SU-DHL-6 (cell line): ENCODE data around the gene NR2F6.

Experiments
- H2AFZ ChIP-seq: fragments of 200-600 bp; sonication (generic); 2 replicates; pipeline ENCODE4 v1.6.1; 2014; ENCODE audit warnings: low read depth, mild to moderate bottlenecking, moderate library complexity, mixed read lengths, antibody characterized with exemption, low read length; ENCODE audit not compliant: severe bottlenecking
- H3F3A ChIP-seq: fragments of 200-600 bp; shearing (Covaris generic); 2 replicates; pipeline ENCODE4 v1.6.0; 2016; ENCODE audit warnings: antibody characterized with exemption, mild to moderate bottlenecking; ENCODE audit not compliant: insufficient read depth
- H3K27ac ChIP-seq: fragments of 200-600 bp; sonication (generic); 2 replicates; pipeline ENCODE4 v1.5.1; 2016; ENCODE audit warnings: low read depth, mild to moderate bottlenecking, low read length, moderate library complexity, mixed read lengths
- H3K27me3 ChIP-seq: fragments of 200-600 bp; sonication (generic), shearing (Covaris generic); 2 replicates; pipeline ENCODE4 v1.6.0; 2014; ENCODE audit warnings: mild to moderate bottlenecking, low read length
- H3K36me3 ChIP-seq: fragments of 200-600 bp; sonication (generic); 2 replicates; pipeline ENCODE4 v1.6.1; 2014; ENCODE audit warnings: mild to moderate bottlenecking, low read length, mixed read lengths
- H3K4me2 ChIP-seq: fragments of 300-600, 200-600 bp; shearing (Covaris generic), sonication (generic); 2 replicates; pipeline ENCODE4 v1.6.0; 2014; ENCODE audit warnings: low read length, low read depth, mild to moderate bottlenecking; ENCODE audit not compliant: poor library complexity, severe bottlenecking
- H3K4me3 ChIP-seq: fragments of 200-600 bp; sonication (generic); 2 replicates; pipeline ENCODE4 v1.5.1; 2014; ENCODE audit warnings: antibody characterized with exemption, low read length, mild to moderate bottlenecking, mixed read lengths; ENCODE audit not compliant: insufficient read depth, poor library complexity, severe bottlenecking
- H3K79me2 ChIP-seq: fragments of 200-600 bp; sonication (generic); 2 replicates; pipeline ENCODE4 v1.6.1; 2014; ENCODE audit warnings: mild to moderate bottlenecking, low read length, moderate library complexity; ENCODE audit not compliant: insufficient read depth
- H3K9ac ChIP-seq: fragments of 200-600 bp; sonication (generic); 2 replicates; pipeline ENCODE4 v1.7.0; 2014; ENCODE audit warnings: mild to moderate bottlenecking, low read length
- H3K9me2 ChIP-seq: fragments of 200-600 bp; sonication (generic); replicated peaks from 2 replicates; pipeline ENCODE4 v1.6.1; 2014; ENCODE audit warnings: low read length; ENCODE audit not compliant: insufficient read depth
- H3K9me3 ChIP-seq: fragments of 200-600 bp; sonication (generic); 2 replicates; pipeline ENCODE4 v1.6.1; 2014; ENCODE audit warnings: low read length, mixed read lengths; ENCODE audit not compliant: insufficient read depth
- H4K20me1 ChIP-seq: fragments of 200-600 bp; sonication (generic); 2 replicates; pipeline ENCODE4 v1.6.1; 2014; ENCODE audit warnings: low read depth, mild to moderate bottlenecking, antibody characterized with exemption, low read length, moderate library complexity, mixed read lengths
- EZH2phosphoT487 ChIP-seq: fragments of 200-600 bp; sonication (generic), shearing (Covaris generic); conservative IDR thresholded peaks from 2 replicates; pipeline ENCODE4 v1.6.1; 2018; ENCODE audit warnings: mild to moderate bottlenecking, antibody characterized with exemption, low read length, moderate library complexity, mixed read lengths
- TF ChIP-seq, protein P1 (sequence below): fragments of 200-600 bp; sonication (generic); IDR thresholded peaks from one replicate; pipeline ENCODE4 v1.5.1; 2017; ENCODE audit warnings: antibody characterized with exemption, mild to moderate bottlenecking, low read length, moderate library complexity; ENCODE audit not compliant: insufficient read depth, poor library complexity, severe bottlenecking

Gene NR2F6

DNA sequence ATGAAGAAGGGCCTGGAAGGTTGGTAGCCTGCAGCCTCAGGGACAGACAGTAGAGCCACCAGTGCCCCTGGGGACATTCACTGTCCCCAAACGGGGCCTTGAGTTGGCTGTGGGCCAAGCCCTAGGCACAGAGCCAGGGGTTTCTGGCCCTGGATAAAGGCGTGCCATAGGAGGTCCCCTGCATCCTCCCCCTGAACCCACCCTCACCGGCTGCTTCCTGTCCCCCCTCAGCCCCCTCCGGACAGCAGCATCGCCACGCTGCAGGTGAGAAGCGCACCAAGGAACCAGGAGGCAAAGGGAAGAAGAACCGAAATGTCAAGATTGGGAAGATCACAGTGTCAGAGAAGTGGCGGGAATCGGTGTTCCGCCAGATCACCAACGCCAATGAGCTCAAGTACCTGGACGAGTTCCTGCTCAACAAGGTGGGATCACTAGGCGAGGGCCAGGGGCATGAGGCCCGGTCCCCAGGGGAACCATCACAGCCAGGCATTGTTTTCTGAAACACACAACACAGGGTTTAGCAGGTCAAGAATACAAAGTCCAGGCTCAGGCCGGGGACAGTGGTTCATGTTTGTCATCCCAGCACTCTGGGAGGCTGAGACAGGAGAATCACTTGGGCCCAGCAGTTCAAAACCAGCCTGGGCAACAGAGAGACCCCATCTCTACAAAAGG is 45.2 kb downstream of the NR2F6 start:
- no peaks in the 10 kb centered on the region for H3F3A ChIP-seq

DNA sequence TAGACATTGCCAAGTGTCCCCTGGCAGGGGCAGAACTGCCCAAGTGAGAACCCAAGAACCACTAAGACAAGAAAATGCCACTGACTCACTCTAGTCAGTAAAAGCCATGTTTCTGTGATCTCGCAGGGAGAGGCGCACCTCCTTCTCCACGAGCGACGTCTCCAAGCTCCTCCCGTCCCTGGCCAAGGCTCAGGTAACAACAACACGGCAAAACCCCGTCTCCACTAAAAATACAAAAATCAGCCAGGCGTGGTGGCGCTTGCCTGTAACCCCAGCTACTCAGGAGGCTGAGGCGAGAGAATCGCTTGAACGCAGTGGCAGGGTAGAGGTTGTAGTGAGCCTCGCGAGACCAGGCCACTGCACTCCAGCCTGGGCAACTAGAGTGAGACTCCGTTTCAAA is 48.1 kb downstream of the NR2F6 start:
- no peaks in the 10 kb centered on the region for H3K79me2 ChIP-seq
- no peaks in the 10 kb centered on the region for H3K9me3 ChIP-seq
- no peaks in the 10 kb centered on the region for H4K20me1 ChIP-seq
- H3F3A ChIP-seq, result no peaks in the 10 kb centered on the region
- no peak for TF ChIP-seq EZH2phosphoT487
- TF ChIP-seq, protein P1, sequence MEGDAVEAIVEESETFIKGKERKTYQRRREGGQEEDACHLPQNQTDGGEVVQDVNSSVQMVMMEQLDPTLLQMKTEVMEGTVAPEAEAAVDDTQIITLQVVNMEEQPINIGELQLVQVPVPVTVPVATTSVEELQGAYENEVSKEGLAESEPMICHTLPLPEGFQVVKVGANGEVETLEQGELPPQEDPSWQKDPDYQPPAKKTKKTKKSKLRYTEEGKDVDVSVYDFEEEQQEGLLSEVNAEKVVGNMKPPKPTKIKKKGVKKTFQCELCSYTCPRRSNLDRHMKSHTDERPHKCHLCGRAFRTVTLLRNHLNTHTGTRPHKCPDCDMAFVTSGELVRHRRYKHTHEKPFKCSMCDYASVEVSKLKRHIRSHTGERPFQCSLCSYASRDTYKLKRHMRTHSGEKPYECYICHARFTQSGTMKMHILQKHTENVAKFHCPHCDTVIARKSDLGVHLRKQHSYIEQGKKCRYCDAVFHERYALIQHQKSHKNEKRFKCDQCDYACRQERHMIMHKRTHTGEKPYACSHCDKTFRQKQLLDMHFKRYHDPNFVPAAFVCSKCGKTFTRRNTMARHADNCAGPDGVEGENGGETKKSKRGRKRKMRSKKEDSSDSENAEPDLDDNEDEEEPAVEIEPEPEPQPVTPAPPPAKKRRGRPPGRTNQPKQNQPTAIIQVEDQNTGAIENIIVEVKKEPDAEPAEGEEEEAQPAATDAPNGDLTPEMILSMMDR, result no peak
- no peak overlapping the region for H3K4me2 ChIP-seq
- no peaks in the 10 kb centered on the region for H3K9me2 ChIP-seq
- no peak overlapping the region for H3K27ac ChIP-seq
- H3K36me3 ChIP-seq, result no peaks in the 10 kb centered on the region
- no peak overlapping the region for H3K9ac ChIP-seq
- no peaks in the 10 kb centered on the region for H3K27me3 ChIP-seq
- no peak overlapping the region for H3K4me3 ChIP-seq
- H2AFZ ChIP-seq, result no peak overlapping the region

More for the DNA sequence above, 45.2 kb downstream of the NR2F6 start:
- H3K27ac ChIP-seq, result no peak overlapping the region
- H3K79me2 ChIP-seq, result no peaks in the 10 kb centered on the region
- H3K9me3 ChIP-seq, result no peaks in the 10 kb centered on the region
- no peak overlapping the region for H2AFZ ChIP-seq
- TF ChIP-seq, protein P1, result no peak
- TF ChIP-seq EZH2phosphoT487, result no peak
- no peaks in the 10 kb centered on the region for H3K36me3 ChIP-seq
- H3K4me2 ChIP-seq, result no peak overlapping the region
- no peaks in the 10 kb centered on the region for H4K20me1 ChIP-seq
- H3K9me2 ChIP-seq, result no peaks in the 10 kb centered on the region
- no peaks in the 10 kb centered on the region for H3K27me3 ChIP-seq
- H3K9ac ChIP-seq, result no peak overlapping the region
- H3K4me3 ChIP-seq, result no peak overlapping the region

DNA sequence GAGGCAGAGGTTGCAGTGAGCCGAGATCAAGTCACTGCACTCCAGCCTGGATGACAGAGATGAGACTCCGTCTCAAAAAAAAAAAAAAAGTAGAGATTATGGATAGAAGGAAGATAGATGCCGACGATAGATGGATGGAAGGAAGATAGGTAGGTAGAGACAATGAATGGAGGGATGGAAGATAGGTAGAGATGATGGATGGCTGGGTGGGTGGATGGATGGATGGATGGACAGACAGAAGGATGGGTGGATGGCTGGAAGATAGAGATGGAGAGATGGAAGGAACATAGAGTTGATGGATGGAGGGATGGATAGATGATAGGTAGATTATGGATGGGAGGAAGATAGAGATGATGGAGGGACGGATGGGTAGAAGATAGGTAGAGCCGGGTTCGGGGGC is 49.1 kb downstream of the NR2F6 start:
- H3K4me3 ChIP-seq, result no peak overlapping the region
- H3K27me3 ChIP-seq, result no peaks in the 10 kb centered on the region
- no peak overlapping the region for H3K9ac ChIP-seq
- no peak overlapping the region for H3K27ac ChIP-seq
- no peaks in the 10 kb centered on the region for H3K9me3 ChIP-seq
- H3K36me3 ChIP-seq, result peaks cover under 1% of the 10 kb centered on the region; the same call in 1 of the 2 replicates
- no peak overlapping the region for H3K4me2 ChIP-seq
- H4K20me1 ChIP-seq, result no peaks in the 10 kb centered on the region
- no peaks in the 10 kb centered on the region for H3K79me2 ChIP-seq
- no peak overlapping the region for H2AFZ ChIP-seq
- peaks cover 4% of the 10 kb centered on the region; the same call in 1 of the 2 replicates for H3F3A ChIP-seq
- H3K9me2 ChIP-seq, result no peaks in the 10 kb centered on the region
- TF ChIP-seq EZH2phosphoT487, result no peak
- TF ChIP-seq, protein P1, result no peak
